K562 (cell line): ENCODE data around the gene ARHGEF12. TPM values are rescaled to one million over a fixed set of nuclear protein-coding genes. Genes with fewer than 3 reads are reported as not detected.

ENCODE experiments used
- ATAC-seq: fragments of 200-7000 bp; cut with Tn5 transposase; 3 replicates; pipeline ENCODE4 v1.9.1; 2020; ENCODE audit warnings: moderate library complexity
- BruUV-seq: library from RNA; stranded (reverse); fragments of 400-500 nt; replicated peaks from 2 replicates; lab custom pipeline; 2021; lab: Mats Ljungman, UMichigan
- CTCF ChIA-PET: fragments of 300-600 bp; formaldehyde crosslinking; extraction: SDS; loops from one replicate; lab custom pipeline; 2021; ENCODE audit warnings: low intra/inter-chr PET ratio; lab: Yijun Ruan, JAX
- POLR2A ChIA-PET: fragments of 300-600, 350-650 bp; sonication (Branson Sonifier 250); formaldehyde crosslinking; extraction: SDS; loops from one replicate; lab custom pipeline; 2021; ENCODE audit warnings: antibody characterized with exemption, inconsistent platforms; lab: Yijun Ruan, JAX
- DNase-seq, 4 experiments: peaks; one replicate each; pipeline versions ENCODE4 v3.0.0 to v3.0.0-alpha.2; 2011 to 2018; ENCODE audit warnings: low spot score in 3 of 4, mixed read lengths in 3 of 4; ENCODE audit errors: extremely low read depth in 1 of 4
- FAIRE-seq: peaks from 2 replicates; lab custom pipeline; 2011; peaks lifted over from hg19 to GRCh38; lab: Jason Lieb, UNC
- H2AFZ ChIP-seq: 2 replicates; pipeline ENCODE4 v1.6.0; 2011; ENCODE audit warnings: low read depth, low read length, control low read depth, inconsistent platforms
- H3K27ac ChIP-seq: fragments of 200-600 bp; 3 replicates; pipeline ENCODE4 v1.8.0; 2011; ENCODE audit warnings: low read depth, mild to moderate bottlenecking, control low read depth, inconsistent platforms, low read length, moderate library complexity, mixed read lengths; ENCODE audit errors: extremely low read depth
- H3K27me3 ChIP-seq, 2 experiments: fragments of 300-600 bp in 1 of 2; 2 replicates in 1 of 2; 3 replicates in 1 of 2; pipeline versions ENCODE4 v1.6.0 to v1.8.0; 2011; ENCODE audit warnings: inconsistent platforms in 2 of 2, low read length in 2 of 2, mild to moderate bottlenecking in 1 of 2, mixed read lengths in 1 of 2, moderate library complexity in 1 of 2; ENCODE audit not compliant: control insufficient read depth in 2 of 2, insufficient read depth in 2 of 2
- H3K36me3 ChIP-seq: fragments of 300-600 bp; 3 replicates; pipeline ENCODE4 v1.8.0; 2011; ENCODE audit warnings: mild to moderate bottlenecking, low read length, inconsistent platforms; ENCODE audit not compliant: control insufficient read depth, insufficient read depth
- H3K4me1 ChIP-seq, 2 experiments: fragments of 200-600 bp in 1 of 2; replicated peaks in 1 of 2; 2 replicates in 1 of 2; 3 replicates in 1 of 2; pipeline versions ENCODE4 v1.5.1 to v1.8.0; 2011; ENCODE audit warnings: inconsistent platforms in 2 of 2, low read length in 2 of 2, mild to moderate bottlenecking in 1 of 2, mixed read lengths in 1 of 2, moderate library complexity in 1 of 2; ENCODE audit not compliant: control insufficient read depth in 2 of 2, insufficient read depth in 2 of 2
- H3K4me2 ChIP-seq: 2 replicates; pipeline ENCODE4 v1.6.1; 2011; ENCODE audit warnings: low read length, control low read depth, inconsistent platforms, mixed read lengths; ENCODE audit not compliant: insufficient read depth
- H3K4me3 ChIP-seq: fragments of 200-600 bp; sonication (generic), shearing (Covaris generic); 2 replicates; pipeline ENCODE4 v1.5.1; 2016; ENCODE audit warnings: control low read depth, inconsistent platforms
- H3K79me2 ChIP-seq: fragments of 200-600 bp; 3 replicates; pipeline ENCODE4 v1.8.0; 2011; ENCODE audit warnings: low read length, inconsistent platforms; ENCODE audit not compliant: control insufficient read depth, insufficient read depth
- H3K9ac ChIP-seq, 2 experiments: 2 replicates each; pipeline versions ENCODE4 v1.6.0 to v1.6.1; 2011; ENCODE audit warnings: low read depth in 2 of 2, low read length in 2 of 2, control low read depth in 1 of 2, inconsistent platforms in 1 of 2, mild to moderate bottlenecking in 1 of 2, mixed read lengths in 1 of 2; ENCODE audit not compliant: insufficient read depth in 1 of 2
- H3K9me1 ChIP-seq: one replicate; pipeline ENCODE4 v1.6.0; 2011; ENCODE audit warnings: inconsistent platforms, mild to moderate bottlenecking, low read length, moderate library complexity; ENCODE audit not compliant: control insufficient read depth, insufficient read depth
- H3K9me3 ChIP-seq: replicated peaks from 2 replicates; pipeline ENCODE4 v1.5.1; 2011; ENCODE audit warnings: low read depth, low read length, inconsistent platforms; ENCODE audit not compliant: control insufficient read depth, insufficient read depth
- H4K20me1 ChIP-seq: replicated peaks from 2 replicates; pipeline ENCODE4 v1.6.1; 2011; ENCODE audit warnings: low read length, inconsistent platforms, mixed read lengths; ENCODE audit not compliant: control insufficient read depth, insufficient read depth
- CEBPB ChIP-seq: fragments of 450-650 bp; IDR thresholded peaks from 2 replicates; pipeline ENCODE4 v1.6.1; 2016; ENCODE audit warnings: missing genetic modification characterization, missing compliant biosample characterization
- DIDO1 ChIP-seq: fragments of 450-650 bp; IDR thresholded peaks from 2 replicates; pipeline ENCODE4 v1.6.1; 2016; ENCODE audit warnings: low read depth, missing biosample characterization, missing genetic modification characterization
- LCOR ChIP-seq: sonication (generic); formaldehyde crosslinking; IDR thresholded peaks from 2 replicates; pipeline ENCODE4 v1.8.0; 2022; ENCODE audit warnings: mild to moderate bottlenecking, missing genetic modification reagents
- MTA3 ChIP-seq: fragments of 450-650 bp; formaldehyde crosslinking; IDR thresholded peaks from 2 replicates; pipeline ENCODE4 v1.6.1; 2017; ENCODE audit warnings: mild to moderate bottlenecking, borderline replicate concordance
- NBN ChIP-seq: fragments of 450-650 bp; IDR thresholded peaks from 2 replicates; pipeline ENCODE4 v1.6.1; 2016; ENCODE audit warnings: low read depth, mild to moderate bottlenecking
- RBM25 ChIP-seq: fragments of 200-400 bp; formaldehyde crosslinking; IDR thresholded peaks from 2 replicates; pipeline ENCODE4 v1.6.1; 2018; ENCODE audit warnings: low read length, low read depth, moderate library complexity; ENCODE audit not compliant: severe bottlenecking
- SETDB1 ChIP-seq: IDR thresholded peaks from one replicate; pipeline ENCODE4 v1.6.1; 2012; ENCODE audit warnings: low read length, control low read depth, inconsistent platforms
- SP1 ChIP-seq: sonication (generic); formaldehyde crosslinking; IDR thresholded peaks from 2 replicates; pipeline ENCODE4 v1.8.1; 2022; ENCODE audit warnings: mild to moderate bottlenecking, missing genetic modification reagents
- SRSF1 ChIP-seq: fragments of 200-400 bp; formaldehyde crosslinking; IDR thresholded peaks from 2 replicates; pipeline ENCODE4 v1.6.1; 2017; ENCODE audit warnings: mild to moderate bottlenecking, low read depth, low read length, moderate library complexity
- SRSF3 ChIP-seq: fragments of 200-400 bp; formaldehyde crosslinking; IDR thresholded peaks from 2 replicates; pipeline ENCODE4 v1.6.1; 2016; ENCODE audit warnings: mild to moderate bottlenecking, low read length, moderate library complexity; ENCODE audit not compliant: insufficient read depth
- TGIF2 ChIP-seq: sonication (generic); formaldehyde crosslinking; IDR thresholded peaks from 2 replicates; pipeline ENCODE4 v1.8.1; 2022; ENCODE audit warnings: mild to moderate bottlenecking, missing genetic modification reagents, moderate library complexity
- WGBS: fragments of 100-300 bp; shearing (Covaris generic); methylation state at CpG from one replicate; pipeline ENCODE4 v1.1.6; 2016; ENCODE audit warnings: low coverage, mixed read lengths; ENCODE audit not compliant: insufficient coverage; ENCODE audit errors: missing lambda C conversion rate; 5-methylcytosine and 5-hydroxymethylcytosine counted together
- in situ Hi-C: fragments of 300-500 bp; cut with MboI; formaldehyde crosslinking; loops from 4 replicates; pipeline ENCODE4 v1.15.0; 2018; ENCODE audit warnings: inconsistent platforms, mixed read lengths
- intact Hi-C: fragments of 100-400 bp; cut with micrococcal nuclease; formaldehyde crosslinking; loops from 2 replicates; pipeline ENCODE4 v1.14.2; 2022
- polyA plus RNA-seq, 8 experiments: library from polyadenylated mRNA; depleted of rRNA in 4 of 8; stranded (reverse) in 5 of 8; unstranded in 3 of 8; fragments of >200 nt; fragmentation: Nextera tagmentation in 2 of 8; fragmentation: Illumina TruSeq in 1 of 8; extraction: Ambion mirVana in 2 of 8; extraction: Trizol in 1 of 8; gene quantifications; 2 replicates each; pipeline versions ENCODE4 v1.2.1 to v1.2.3, GENCODE V29; 2011 to 2014; ENCODE audit warnings: inconsistent platforms in 1 of 8, missing spikeins in 1 of 8
- total RNA-seq, 7 experiments: library from RNA; depleted of rRNA in 6 of 7; stranded (reverse); fragments of >200 nt in 6 of 7; fragmentation: Illumina TruSeq in 2 of 7; extraction: Trizol in 2 of 7; gene quantifications; 2 replicates each; pipeline versions ENCODE4 v1.2.1 to v1.2.3, GENCODE V29; 2011 to 2021; ENCODE audit warnings: low replicate concordance in 1 of 7
- TF ChIP-seq, protein P1 (sequence below): fragments of 450-650 bp; IDR thresholded peaks from 2 replicates; pipeline ENCODE4 v1.6.1; 2016; ENCODE audit warnings: borderline replicate concordance
- TF ChIP-seq, protein P2 (sequence below): fragments of 250-450 bp; sonication (Bioruptor Pico); IDR thresholded peaks from 2 replicates; pipeline ENCODE4 v1.5.0; 2020; ENCODE audit warnings: mild to moderate bottlenecking
- TF ChIP-seq, protein P3 (sequence below), 2 experiments: fragments of 200-800 bp in 1 of 2; sonication (Bioruptor generic) in 1 of 2; sonication (generic) in 1 of 2; formaldehyde crosslinking in 1 of 2; IDR thresholded peaks in 1 of 2; conservative IDR thresholded peaks in 1 of 2; 2 replicates each; pipeline versions ENCODE4 v1.5.0 to v1.6.1; 2016 to 2020; ENCODE audit warnings: missing compliant biosample characterization in 1 of 2, missing genetic modification characterization in 1 of 2, missing genetic modification reagents in 1 of 2
- TF ChIP-seq, protein P4 (sequence below): fragments of 250-450 bp; sonication (Bioruptor Pico); IDR thresholded peaks from 2 replicates; pipeline ENCODE4 v1.5.0; 2020; ENCODE audit warnings: mild to moderate bottlenecking, borderline replicate concordance

ARHGEF12 gene
- total and polyA plus RNA-seq, 9 of the 15 experiments (the other 6 are each of a cell fraction or from before 2014, with no cell fraction given) = 3.5 to 51.7 (median 29.5) TPM

DNA sequence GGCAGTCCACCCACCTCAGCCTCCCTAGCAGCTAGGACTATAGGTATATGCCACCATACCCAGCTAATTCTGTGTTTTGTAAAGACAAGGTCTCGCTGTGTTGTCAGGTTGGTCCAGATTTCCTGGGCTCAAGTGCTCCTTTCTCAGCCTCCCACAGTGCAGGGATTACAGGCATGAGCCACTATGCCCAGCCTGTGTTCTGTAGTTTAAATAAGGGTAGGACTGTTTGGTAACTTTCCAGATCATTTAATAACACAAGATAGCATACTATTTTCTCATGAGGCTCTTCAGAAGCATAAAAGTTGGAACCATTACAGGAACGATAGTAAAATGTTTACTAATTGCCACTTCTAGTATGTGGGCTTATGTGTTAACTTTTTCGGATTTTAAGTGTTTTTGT lies 137.3 kb downstream of the ARHGEF12 start:
- H3K36me3 ChIP-seq = peaks cover 73% of the 10 kb centered on the region
- FAIRE-seq = no peak
- in situ Hi-C loops (no loop called here), intact Hi-C loops (no loop called here)
- CTCF ChIA-PET = no interaction called here
- no TSS peak for BruUV-seq
- no peak overlapping the region for H3K4me2 ChIP-seq
- DNase-seq = no peak
- H2AFZ ChIP-seq = no peak overlapping the region
- H3K9ac ChIP-seq = no peak overlapping the region
- POLR2A ChIA-PET = no interaction called here
- no peaks in the 10 kb centered on the region for H3K4me1 ChIP-seq
- no peak overlapping the region for H3K4me3 ChIP-seq
- whole genome bisulfite sequencing = 90% methylated on average over 3 of the region's 3 CpGs
- H3K27ac ChIP-seq = no peak overlapping the region
- H3K27me3 ChIP-seq = no peaks in the 10 kb centered on the region
- H3K9me3 ChIP-seq = no peaks in the 10 kb centered on the region
- H4K20me1 ChIP-seq = no peaks in the 10 kb centered on the region
- no peaks in the 10 kb centered on the region for H3K79me2 ChIP-seq
- no peak for ATAC-seq
- H3K9me1 ChIP-seq = no peaks in the 10 kb centered on the region
- TF ChIP-seq DIDO1 (tag) (no peak), CEBPB (tag) (no peak), SRSF1 (no peak), SP1 (no peak), NBN (no peak), SRSF3 (no peak), RBM25 (no peak), TGIF2 (CRISPR knock-in tag) (no peak), MTA3 (no peak), LCOR (CRISPR knock-in tag) (no peak), SETDB1 (no peak)
- TF ChIP-seq, protein P1, sequence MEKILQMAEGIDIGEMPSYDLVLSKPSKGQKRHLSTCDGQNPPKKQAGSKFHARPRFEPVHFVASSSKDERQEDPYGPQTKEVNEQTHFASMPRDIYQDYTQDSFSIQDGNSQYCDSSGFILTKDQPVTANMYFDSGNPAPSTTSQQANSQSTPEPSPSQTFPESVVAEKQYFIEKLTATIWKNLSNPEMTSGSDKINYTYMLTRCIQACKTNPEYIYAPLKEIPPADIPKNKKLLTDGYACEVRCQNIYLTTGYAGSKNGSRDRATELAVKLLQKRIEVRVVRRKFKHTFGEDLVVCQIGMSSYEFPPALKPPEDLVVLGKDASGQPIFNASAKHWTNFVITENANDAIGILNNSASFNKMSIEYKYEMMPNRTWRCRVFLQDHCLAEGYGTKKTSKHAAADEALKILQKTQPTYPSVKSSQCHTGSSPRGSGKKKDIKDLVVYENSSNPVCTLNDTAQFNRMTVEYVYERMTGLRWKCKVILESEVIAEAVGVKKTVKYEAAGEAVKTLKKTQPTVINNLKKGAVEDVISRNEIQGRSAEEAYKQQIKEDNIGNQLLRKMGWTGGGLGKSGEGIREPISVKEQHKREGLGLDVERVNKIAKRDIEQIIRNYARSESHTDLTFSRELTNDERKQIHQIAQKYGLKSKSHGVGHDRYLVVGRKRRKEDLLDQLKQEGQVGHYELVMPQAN = no peak
- TF ChIP-seq, protein P2, sequence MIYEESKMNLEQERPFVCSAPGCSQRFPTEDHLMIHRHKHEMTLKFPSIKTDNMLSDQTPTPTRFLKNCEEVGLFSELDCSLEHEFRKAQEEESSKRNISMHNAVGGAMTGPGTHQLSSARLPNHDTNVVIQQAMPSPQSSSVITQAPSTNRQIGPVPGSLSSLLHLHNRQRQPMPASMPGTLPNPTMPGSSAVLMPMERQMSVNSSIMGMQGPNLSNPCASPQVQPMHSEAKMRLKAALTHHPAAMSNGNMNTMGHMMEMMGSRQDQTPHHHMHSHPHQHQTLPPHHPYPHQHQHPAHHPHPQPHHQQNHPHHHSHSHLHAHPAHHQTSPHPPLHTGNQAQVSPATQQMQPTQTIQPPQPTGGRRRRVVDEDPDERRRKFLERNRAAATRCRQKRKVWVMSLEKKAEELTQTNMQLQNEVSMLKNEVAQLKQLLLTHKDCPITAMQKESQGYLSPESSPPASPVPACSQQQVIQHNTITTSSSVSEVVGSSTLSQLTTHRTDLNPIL (CRISPR knock-in tag) = no peak
- TF ChIP-seq, protein P3, sequence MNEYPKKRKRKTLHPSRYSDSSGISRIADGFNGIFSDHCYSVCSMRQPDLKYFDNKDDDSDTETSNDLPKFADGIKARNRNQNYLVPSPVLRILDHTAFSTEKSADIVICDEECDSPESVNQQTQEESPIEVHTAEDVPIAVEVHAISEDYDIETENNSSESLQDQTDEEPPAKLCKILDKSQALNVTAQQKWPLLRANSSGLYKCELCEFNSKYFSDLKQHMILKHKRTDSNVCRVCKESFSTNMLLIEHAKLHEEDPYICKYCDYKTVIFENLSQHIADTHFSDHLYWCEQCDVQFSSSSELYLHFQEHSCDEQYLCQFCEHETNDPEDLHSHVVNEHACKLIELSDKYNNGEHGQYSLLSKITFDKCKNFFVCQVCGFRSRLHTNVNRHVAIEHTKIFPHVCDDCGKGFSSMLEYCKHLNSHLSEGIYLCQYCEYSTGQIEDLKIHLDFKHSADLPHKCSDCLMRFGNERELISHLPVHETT (CRISPR knock-in tag; conservative IDR thresholded peaks at IDR 0.05 in 1 of 2, IDR thresholded peaks at IDR 0.05 in 1 of 2) = no peak
- TF ChIP-seq, protein P4, sequence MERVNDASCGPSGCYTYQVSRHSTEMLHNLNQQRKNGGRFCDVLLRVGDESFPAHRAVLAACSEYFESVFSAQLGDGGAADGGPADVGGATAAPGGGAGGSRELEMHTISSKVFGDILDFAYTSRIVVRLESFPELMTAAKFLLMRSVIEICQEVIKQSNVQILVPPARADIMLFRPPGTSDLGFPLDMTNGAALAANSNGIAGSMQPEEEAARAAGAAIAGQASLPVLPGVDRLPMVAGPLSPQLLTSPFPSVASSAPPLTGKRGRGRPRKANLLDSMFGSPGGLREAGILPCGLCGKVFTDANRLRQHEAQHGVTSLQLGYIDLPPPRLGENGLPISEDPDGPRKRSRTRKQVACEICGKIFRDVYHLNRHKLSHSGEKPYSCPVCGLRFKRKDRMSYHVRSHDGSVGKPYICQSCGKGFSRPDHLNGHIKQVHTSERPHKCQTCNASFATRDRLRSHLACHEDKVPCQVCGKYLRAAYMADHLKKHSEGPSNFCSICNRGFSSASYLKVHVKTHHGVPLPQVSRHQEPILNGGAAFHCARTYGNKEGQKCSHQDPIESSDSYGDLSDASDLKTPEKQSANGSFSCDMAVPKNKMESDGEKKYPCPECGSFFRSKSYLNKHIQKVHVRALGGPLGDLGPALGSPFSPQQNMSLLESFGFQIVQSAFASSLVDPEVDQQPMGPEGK (CRISPR knock-in tag) = no peak
